Aorta (tissue), 5 donors: ENCODE results near the gene LRCH4. TPM values are rescaled to one million over a fixed set of nuclear protein-coding genes. Genes with fewer than 3 reads are reported as not detected.

Experiments used
- ATAC-seq: fragments of 200-7000 bp; cut with Tn5 transposase; one replicate; pipeline ENCODE4 v1.9.1; 2022; ENCODE audit warnings: moderate library complexity; ENCODE audit not compliant: low FRiP score
- DNase-seq, 2 donors: peaks; one replicate each; pipeline ENCODE4 v3.0.0-alpha.2; 2020
- H3K27ac ChIP-seq, 2 donors: one replicate each; pipeline ENCODE4 v1.5.1; 2013; ENCODE audit warnings: low read length in 2 of 2, mild to moderate bottlenecking in 2 of 2, moderate library complexity in 2 of 2, control low read depth in 1 of 2, inconsistent platforms in 1 of 2, low read depth in 1 of 2
- H3K27me3 ChIP-seq, 2 donors: one replicate each; pipeline ENCODE4 v1.6.1; 2013; ENCODE audit warnings: control low read depth in 1 of 2, low read length in 1 of 2, mild to moderate bottlenecking in 1 of 2, moderate library complexity in 1 of 2; ENCODE audit not compliant: insufficient read depth in 2 of 2, control insufficient read depth in 1 of 2
- H3K36me3 ChIP-seq, 2 donors: one replicate each; pipeline ENCODE4 v1.6.1; 2013; ENCODE audit warnings: control low read depth in 1 of 2, low read length in 1 of 2, mild to moderate bottlenecking in 1 of 2; ENCODE audit not compliant: insufficient read depth in 2 of 2, control insufficient read depth in 1 of 2
- H3K4me1 ChIP-seq, 2 donors: one replicate each; pipeline ENCODE4 v1.6.1; 2013; ENCODE audit warnings: low read length in 2 of 2, control low read depth in 1 of 2, mild to moderate bottlenecking in 1 of 2, moderate library complexity in 1 of 2; ENCODE audit not compliant: insufficient read depth in 2 of 2, control insufficient read depth in 1 of 2
- H3K4me3 ChIP-seq, 2 donors: one replicate each; pipeline ENCODE4 v1.5.1; 2013; ENCODE audit warnings: low read length in 2 of 2, control low read depth in 1 of 2, mild to moderate bottlenecking in 1 of 2
- H3K9me3 ChIP-seq: one replicate; pipeline ENCODE4 v1.6.1; 2013; ENCODE audit warnings: mild to moderate bottlenecking, low read length; ENCODE audit not compliant: control insufficient read depth
- WGBS, 2 donors: extraction: QIAGEN DNeasy Blood & Tissue Kit; methylation state at CpG; one replicate each; pipeline ENCODE4 v1.1.7; 2013; 5-methylcytosine and 5-hydroxymethylcytosine counted together
- intact Hi-C, 2 donors: fragments of 100-400 bp; cut with DNase I; formaldehyde crosslinking; loops; one replicate each; pipeline versions ENCODE4 v1.14.2 to v1.15.0; 2022
- polyA plus RNA-seq, 2 donors: library from polyadenylated mRNA; stranded (reverse); fragments of 200-250 nt; gene quantifications; one replicate each; pipeline ENCODE4 v1.2.3, GENCODE V29; 2013
- total RNA-seq, 2 donors: library from RNA; stranded (reverse); fragmentation: NEBNext Ultra II Directional; extraction: Animal tissue kit (Norgen Biotek cat#: 25700); gene quantifications; one replicate each; pipeline ENCODE4 v1.2.1, GENCODE V29; 2021
- donor health status: healthy with polysubstance abuse.
- donor health status: Bipolar disorder and iron deficiency.
- donor health status: DM: no; HTN: no; CAD: no.
- donor health status: DM: no; HTN: no; CAD: no.
- donor health status: DM: yes; HTN: yes; CAD: no.

The LRCH4 gene
- total and polyA plus RNA-seq, 4 donors: 26.3 to 68.2 (median 47.6) TPM

DNA sequence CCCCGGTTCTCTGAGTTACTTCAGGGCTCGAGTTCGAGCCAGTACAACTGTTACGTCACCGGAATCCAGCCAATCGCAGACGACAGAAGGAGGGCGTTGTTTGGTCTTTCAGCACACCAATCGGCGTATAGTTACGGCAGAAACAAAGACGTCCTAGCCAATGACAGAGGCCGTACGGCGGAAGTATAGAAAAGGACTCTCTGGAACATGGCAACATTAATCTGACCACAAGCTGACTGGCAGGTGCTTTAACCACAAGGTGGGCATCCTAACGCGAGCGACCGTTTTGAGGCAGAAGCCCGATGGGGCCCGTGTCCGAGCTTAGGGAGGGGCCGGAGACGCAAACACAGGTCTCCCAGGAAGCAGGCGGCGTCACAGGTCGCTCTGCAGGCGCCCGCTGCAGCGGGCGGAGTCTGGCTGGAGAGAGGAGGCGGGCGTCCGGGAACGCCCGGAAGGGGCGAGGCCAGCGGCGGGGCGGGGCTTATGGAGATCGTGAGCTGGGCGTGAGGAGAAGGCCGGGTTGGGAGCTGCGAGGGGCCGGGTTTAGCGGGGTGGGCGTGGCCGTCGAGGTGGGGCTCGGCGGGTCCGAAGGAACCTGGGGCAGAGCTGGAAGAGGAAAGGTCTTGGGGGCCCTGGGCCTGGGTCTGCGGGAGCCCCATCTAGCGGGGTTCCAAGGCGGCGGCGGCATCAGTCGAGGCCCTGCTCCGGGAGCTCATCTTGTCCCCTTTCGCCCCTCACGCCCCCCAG is 26.2 kb upstream of the LRCH4 start, which contains the start of gene MOSPD3:
Gene MOSPD3, plus strand, starts transcription at position 558 of the 747 bp plus-strand sequence. CDS start 252 bp downstream, outside the sequence.
- no peaks in the 10 kb centered on the region for H3K9me3 ChIP-seq
- peak; percentile 98 for ATAC-seq
- intact Hi-C loops: loop anchor here (1.0 to 5.0 kb wide), 4 partner anchors 27 to 80 kb away; partner anchors contain the start of genes GNB2 (in 2 of the 2) and GIGYF1 (in 1 of the 2)

DNA sequence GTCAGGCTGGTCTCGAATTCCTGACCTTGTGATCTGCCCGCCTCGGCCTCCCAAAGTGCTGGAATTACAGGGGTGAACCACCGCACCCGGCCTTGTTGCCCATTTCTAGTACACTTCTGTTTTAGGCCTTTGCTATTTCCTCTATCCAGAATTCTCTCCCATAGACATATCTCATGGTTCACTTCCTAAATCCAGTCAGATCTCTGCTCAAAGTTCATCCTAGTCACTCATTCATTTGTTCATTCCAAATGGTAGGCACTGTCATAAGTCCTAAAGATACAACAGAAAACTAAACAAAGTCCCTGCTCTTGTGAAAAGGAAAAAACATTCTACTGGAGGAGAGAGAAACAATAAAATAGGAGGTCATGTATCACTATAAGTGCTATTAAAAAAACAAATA is 24.0 kb upstream of the LRCH4 start:
- Histone ChIP-seq H3K27ac (no peak overlapping the region), H3K4me3 (no peak overlapping the region), H3K36me3 (no peaks in the 10 kb centered on the region), H3K4me1 (no peaks in the 10 kb centered on the region), H3K27me3 (no peaks in the 10 kb centered on the region), H3K9me3 (no peaks in the 10 kb centered on the region)
- ATAC-seq (no peak), DNase-seq (no peak)
- intact Hi-C loops: loop anchor here (5.0 kb wide), 2 partner anchors 62 to 82 kb away; partner anchors contain the start of genes GIGYF1 (in 1 of the 2) and GNB2 (in 1 of the 2)
- 91 to 94% methylated on average over 5 of the region's 5 CpGs for WGBS, 2 donors

More for the DNA sequence above, 26.2 kb upstream of the LRCH4 start, which contains the start of gene MOSPD3:
- no peaks in the 10 kb centered on the region for H3K4me1 ChIP-seq
- H3K27me3 ChIP-seq: no peaks in the 10 kb centered on the region
- peak within 1 kb of the TSS; percentile 58 to 62 for H3K4me3 ChIP-seq
- DNase-seq: peak; percentile 99 to 100
- no peaks in the 10 kb centered on the region for H3K36me3 ChIP-seq
- WGBS, 2 donors: 0 to 1% methylated on average over 59 to 61 of the region's 61 CpGs
- peak within 1 kb of the TSS in 1 of 2 donors; percentile 87 for H3K27ac ChIP-seq

DNA sequence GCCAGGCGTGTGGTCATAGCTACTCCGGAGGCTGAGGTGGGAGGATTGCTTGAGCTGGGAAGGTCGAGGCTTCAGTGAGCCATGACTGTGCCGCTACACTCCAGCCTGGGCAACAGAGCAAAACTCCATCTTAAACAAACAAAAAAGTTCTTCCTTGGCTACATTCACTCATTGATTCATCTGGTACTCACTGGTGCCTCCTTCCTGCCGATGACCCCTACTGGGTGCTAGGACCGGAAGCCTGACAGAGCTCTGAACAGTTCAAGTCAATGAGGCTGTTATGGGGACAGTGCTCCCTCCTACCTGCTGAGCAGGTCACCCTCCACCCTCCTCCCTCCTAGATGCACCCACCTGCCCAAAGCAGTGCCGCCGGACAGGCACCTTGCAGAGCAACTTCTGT is 21.2 kb upstream of the LRCH4 start:
- no peaks in the 10 kb centered on the region for H3K9me3 ChIP-seq

DNA sequence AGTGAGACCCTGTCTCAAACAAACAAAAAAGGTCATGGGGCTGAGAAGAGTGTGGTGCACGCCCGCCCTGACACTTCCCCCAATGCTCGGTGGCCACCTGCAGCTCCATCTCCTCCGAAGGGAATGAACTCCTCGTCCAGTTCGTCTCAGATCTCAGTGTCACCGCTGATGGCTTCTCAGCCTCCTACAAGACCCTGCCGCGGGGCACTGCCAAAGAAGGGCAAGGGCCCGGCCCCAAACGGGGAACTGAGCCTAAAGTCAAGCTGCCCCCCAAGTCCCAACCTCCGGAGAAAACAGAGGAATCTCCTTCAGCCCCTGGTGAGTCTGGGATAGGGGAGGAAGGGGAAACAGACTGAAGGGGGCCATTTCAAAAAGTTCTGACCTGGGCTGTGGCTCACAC is 20.4 kb upstream of the LRCH4 start:
- H3K4me1 ChIP-seq: no peaks in the 10 kb centered on the region
- DNase-seq (no peak), ATAC-seq (no peak)
- 90 to 93% methylated on average over 12 of the region's 12 CpGs for WGBS, 2 donors
- H3K27me3 ChIP-seq: no peaks in the 10 kb centered on the region
- H3K4me3 ChIP-seq: no peak overlapping the region
- intact Hi-C loops: no loop called here
- H3K27ac ChIP-seq: no peak overlapping the region
- no peaks in the 10 kb centered on the region for H3K36me3 ChIP-seq
- H3K9me3 ChIP-seq: no peaks in the 10 kb centered on the region

More for the DNA sequence above, 21.2 kb upstream of the LRCH4 start:
- no peak for DNase-seq
- Histone ChIP-seq H3K27ac (no peak overlapping the region), H3K27me3 (no peaks in the 10 kb centered on the region), H3K4me3 (no peak overlapping the region), H3K4me1 (no peaks in the 10 kb centered on the region), H3K36me3 (no peaks in the 10 kb centered on the region)
- intact Hi-C loops: no loop called here
- no peak for ATAC-seq
- 86% methylated on average over 8 of the region's 8 CpGs for WGBS, 2 donors

DNA sequence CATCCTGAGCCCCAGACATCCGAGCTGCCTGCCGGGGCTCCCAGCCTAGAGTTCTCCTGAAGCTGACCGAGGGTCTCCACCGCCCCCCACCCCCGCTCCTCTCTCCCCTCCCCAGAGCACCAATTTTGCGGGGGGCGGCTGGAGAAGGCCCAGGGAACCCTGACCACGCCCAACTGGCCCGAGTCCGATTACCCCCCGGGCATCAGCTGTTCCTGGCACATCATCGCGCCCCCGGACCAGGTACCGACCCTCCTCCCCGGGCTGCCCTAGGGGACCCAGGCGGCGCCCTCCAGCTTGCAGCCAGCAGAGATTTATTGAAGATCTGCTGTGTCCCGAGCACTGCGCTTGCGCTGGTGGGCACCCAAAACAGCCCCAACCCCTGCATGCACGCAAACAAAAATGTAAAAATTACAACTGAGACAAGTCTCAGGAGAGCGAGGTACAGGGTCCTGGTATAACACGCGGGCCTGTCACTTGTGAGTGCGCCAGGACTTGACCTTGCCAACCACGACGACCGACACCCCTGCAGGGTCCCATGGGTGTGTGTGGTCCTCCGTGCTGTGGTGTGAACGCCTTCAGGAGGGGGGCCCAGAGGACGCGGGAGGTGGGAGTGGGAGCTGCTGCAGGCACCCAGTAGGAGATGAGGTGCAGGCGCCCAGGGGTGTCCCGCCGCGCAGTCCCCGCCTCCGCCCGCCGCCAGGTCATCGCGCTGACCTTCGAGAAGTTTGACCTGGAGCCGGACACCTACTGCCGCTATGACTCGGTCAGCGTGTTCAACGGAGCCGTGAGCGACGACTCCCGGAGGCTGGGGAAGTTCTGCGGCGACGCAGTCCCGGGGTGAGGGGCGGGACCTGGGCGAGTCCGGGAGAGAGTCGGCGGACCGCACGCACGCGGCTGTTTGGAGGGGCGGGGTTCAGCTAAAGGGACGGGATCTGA is 19.3 kb upstream of the LRCH4 start:
- no peaks in the 10 kb centered on the region for H3K27me3 ChIP-seq
- intact Hi-C loops: no loop called here
- WGBS, 2 donors: 51 to 52% methylated on average over 65 to 68 of the region's 68 CpGs
- DNase-seq (peak in 1 of 2 donors; percentile 72), ATAC-seq (no peak)
- H3K9me3 ChIP-seq: no peaks in the 10 kb centered on the region
- no peaks in the 10 kb centered on the region for H3K36me3 ChIP-seq
- H3K27ac ChIP-seq: no peak overlapping the region
- peak overlapping the region in 1 of 2 donors; percentile 51 for H3K4me3 ChIP-seq
- H3K4me1 ChIP-seq: no peaks in the 10 kb centered on the region

DNA sequence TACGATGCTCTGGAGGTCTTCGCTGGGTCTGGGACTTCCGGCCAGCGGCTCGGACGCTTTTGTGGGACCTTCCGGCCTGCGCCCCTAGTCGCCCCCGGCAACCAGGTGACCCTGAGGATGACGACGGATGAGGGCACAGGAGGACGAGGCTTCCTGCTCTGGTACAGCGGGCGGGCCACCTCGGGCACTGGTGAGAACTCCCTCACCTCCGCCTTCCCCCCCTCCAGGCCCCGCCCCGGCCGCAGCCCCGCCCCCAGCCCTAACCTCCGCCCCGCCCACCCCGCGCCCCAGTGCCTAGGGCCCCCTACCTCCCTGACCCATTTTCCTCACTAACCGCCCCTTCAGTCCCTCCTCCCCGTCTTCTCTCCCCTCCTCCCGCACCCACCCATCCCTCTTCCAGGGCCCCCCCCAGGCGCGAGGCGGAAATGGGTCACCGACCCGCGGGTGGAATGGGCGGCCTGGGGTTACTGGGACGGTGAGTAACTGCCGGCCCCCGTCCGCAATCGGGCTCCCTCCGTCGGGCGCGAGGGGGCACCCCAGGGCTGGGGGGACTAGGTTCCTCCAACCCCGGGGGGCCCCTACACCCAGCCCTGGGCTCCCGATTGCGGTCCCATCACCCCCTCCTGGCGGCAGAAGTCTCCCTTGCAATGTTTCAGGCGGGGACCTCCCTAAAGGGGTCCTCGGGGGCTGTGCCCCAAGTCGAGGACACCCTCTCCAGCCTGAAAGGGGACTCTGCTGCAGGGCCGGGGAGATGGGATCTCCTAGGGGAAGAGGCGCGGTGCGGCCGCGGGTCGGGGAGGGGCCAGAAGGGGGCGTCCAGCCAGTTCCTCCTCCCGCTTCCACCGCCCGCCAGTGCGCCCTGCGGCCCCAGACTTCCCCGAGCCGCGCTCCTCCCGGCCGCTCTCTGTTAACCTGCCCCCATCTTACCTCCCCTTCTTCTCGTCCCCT is 18.4 kb upstream of the LRCH4 start:
- Histone ChIP-seq H3K9me3 (no peaks in the 10 kb centered on the region), H3K4me1 (no peaks in the 10 kb centered on the region), H3K36me3 (no peaks in the 10 kb centered on the region), H3K4me3 (peak overlapping the region; percentile 51 to 89), H3K27me3 (no peaks in the 10 kb centered on the region), H3K27ac (peak overlapping the region in 1 of 2 donors; percentile 85)
- DNase-seq: peak; percentile 87 to 93
- ATAC-seq: peak; percentile 82
- 1% methylated on average over 53 to 70 of the region's 70 CpGs for WGBS, 2 donors
- intact Hi-C loops: no loop called here

DNA sequence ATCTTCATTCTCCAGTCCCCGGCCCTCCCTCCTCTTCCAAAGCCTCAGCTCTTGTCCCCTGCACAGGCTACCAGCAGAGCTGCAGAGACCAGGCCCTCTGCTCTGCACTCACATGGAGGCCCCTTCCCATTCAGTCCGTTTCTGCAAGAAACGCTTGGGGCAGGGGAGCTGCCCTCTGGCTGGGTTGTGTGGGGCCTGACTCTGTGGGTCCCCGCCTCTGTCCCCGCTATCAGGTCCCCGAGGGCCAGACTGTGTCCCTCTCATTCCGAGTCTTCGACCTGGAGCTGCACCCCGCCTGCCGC is 17.7 kb upstream of the LRCH4 start:
- WGBS, 2 donors: 7 to 8% methylated on average over 10 of the region's 10 CpGs

More for the DNA sequence above, 17.7 kb upstream of the LRCH4 start:
- peak overlapping the region; percentile 0 to 51 for H3K4me3 ChIP-seq
- H3K9me3 ChIP-seq: no peaks in the 10 kb centered on the region
- intact Hi-C loops: no loop called here
- H3K27ac ChIP-seq: peak overlapping the region in 1 of 2 donors; percentile 85
- ATAC-seq (no peak), DNase-seq (no peak)
- H3K27me3 ChIP-seq: no peaks in the 10 kb centered on the region
- H3K4me1 ChIP-seq: no peaks in the 10 kb centered on the region
- no peaks in the 10 kb centered on the region for H3K36me3 ChIP-seq
